ENCODE data around the gene TXN.

DNA sequence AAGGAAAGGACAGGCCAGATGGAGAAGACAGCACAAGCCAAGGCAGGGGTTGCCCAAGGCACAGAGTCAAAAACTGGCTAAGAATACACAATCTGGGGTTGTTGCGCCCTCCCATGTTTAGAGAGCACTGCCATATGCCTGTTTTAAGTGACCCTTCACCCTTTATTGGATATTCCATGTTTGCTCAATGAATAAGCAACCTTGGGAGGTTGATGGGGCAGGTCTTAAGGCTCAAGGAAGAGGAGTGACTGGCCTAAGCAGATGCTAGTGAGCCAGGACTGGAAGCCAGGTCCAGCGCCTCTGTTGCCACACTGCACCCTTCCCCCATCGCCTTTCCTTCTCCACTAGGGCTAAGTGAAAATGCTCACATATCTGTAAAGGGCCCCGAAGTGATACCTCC is 6.7 kb downstream of the TXN start:
- TF ChIP-seq, protein P1, sequence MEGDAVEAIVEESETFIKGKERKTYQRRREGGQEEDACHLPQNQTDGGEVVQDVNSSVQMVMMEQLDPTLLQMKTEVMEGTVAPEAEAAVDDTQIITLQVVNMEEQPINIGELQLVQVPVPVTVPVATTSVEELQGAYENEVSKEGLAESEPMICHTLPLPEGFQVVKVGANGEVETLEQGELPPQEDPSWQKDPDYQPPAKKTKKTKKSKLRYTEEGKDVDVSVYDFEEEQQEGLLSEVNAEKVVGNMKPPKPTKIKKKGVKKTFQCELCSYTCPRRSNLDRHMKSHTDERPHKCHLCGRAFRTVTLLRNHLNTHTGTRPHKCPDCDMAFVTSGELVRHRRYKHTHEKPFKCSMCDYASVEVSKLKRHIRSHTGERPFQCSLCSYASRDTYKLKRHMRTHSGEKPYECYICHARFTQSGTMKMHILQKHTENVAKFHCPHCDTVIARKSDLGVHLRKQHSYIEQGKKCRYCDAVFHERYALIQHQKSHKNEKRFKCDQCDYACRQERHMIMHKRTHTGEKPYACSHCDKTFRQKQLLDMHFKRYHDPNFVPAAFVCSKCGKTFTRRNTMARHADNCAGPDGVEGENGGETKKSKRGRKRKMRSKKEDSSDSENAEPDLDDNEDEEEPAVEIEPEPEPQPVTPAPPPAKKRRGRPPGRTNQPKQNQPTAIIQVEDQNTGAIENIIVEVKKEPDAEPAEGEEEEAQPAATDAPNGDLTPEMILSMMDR (IDR thresholded peaks at IDR 0.05; ENCODE audit: low read length) = no peak
- no peak for TF ChIP-seq EZH2 (IDR thresholded peaks at IDR 0.05; ENCODE audit: borderline replicate concordance, low read length)
